ENCODE measurements around the gene MDFI.

DNA sequence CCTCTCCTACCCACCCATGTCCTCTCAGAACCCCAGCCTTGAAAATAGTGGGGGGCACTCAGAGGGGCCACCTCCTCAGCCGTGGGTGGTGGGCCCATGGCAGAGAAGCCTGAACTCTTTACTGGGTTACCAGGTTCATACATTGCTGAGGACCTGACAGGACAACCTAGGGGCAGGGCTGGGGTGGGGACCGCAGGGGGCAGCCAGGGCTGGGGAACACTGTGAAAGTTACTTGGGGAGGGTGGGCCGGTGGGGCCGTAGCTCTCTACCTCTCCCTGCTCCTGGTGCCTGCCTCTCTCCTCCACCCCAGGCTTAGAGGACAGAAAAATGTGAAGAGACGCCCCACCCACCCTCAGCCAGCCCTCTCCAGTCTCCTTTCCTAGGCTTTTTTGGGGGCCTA, 15.4 kb downstream of the MDFI start:
- TF ChIP-seq, protein P1, sequence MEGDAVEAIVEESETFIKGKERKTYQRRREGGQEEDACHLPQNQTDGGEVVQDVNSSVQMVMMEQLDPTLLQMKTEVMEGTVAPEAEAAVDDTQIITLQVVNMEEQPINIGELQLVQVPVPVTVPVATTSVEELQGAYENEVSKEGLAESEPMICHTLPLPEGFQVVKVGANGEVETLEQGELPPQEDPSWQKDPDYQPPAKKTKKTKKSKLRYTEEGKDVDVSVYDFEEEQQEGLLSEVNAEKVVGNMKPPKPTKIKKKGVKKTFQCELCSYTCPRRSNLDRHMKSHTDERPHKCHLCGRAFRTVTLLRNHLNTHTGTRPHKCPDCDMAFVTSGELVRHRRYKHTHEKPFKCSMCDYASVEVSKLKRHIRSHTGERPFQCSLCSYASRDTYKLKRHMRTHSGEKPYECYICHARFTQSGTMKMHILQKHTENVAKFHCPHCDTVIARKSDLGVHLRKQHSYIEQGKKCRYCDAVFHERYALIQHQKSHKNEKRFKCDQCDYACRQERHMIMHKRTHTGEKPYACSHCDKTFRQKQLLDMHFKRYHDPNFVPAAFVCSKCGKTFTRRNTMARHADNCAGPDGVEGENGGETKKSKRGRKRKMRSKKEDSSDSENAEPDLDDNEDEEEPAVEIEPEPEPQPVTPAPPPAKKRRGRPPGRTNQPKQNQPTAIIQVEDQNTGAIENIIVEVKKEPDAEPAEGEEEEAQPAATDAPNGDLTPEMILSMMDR (IDR thresholded peaks at IDR 0.05) = no peak
- TF ChIP-seq POLR2A (IDR thresholded peaks at IDR 0.05; ENCODE audit: low read depth) (no peak), EP300 (IDR thresholded peaks at IDR 0.05) (no peak)

Measured in esophagus muscularis mucosa (tissue), 4 donors.